ENCODE data around the gene ELL2.

ELL2 gene

DNA sequence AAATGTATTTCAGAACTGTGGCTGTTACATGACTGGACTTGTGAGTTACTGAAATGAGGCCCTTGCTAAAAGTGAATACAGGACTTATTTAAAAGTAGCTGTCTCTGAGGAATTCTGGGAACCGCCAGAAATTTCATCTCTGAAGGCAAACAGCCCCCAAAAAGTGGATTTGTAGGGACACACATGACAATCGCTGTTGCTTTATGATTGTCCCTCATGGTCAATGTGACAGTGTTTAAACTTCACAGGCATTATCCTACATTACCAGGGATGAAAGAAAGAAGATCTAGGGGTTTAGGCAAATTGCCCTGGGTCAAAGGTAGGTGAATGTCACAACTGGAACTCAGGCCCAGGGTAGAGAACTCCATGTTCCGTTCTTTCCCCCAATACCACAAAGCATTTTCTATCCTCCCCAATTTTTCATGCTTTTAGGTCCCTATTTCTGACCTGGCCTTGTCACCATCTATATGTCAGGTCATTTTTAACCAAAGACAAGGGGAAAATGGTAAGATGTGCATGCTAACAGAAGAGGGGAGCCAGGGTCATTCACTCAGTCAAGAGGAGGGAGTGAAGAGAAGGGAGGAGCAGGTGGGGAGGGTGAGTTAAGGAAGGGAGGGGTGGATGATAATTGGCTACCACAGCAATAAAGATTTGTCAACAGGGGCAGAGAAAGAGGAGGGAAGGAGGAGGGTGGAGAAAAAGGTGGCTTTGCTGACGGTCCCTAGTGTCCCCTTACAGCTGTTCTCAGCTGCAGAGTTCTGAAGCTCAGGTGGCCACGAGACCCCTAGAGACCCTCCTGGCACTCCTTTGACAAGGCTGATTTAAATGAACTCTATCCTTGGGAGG is 81.3 kb downstream of the ELL2 start:
- DNase-seq (ENCODE audit: low read depth in 2 of 2) = no peak

DNA sequence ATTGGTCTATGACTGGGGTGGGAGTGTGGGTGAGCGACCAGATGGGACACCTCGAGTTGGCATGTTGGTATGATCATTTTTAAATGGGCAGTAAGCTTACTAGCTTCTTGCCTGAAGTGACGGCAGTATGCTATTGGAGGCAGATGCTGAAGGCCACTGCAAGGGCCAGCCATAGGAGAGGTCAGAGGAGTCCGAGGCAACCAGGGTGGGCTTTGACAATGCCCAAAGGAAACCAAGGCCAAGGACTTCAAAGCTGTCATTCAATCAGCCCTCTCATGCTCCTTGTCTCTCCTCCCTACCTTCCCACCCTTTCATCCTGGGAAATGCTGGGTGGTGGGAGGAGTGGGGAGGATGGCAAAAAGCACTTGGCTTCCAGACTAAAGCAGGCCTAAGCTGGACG is 82.0 kb downstream of the ELL2 start:
- DNase-seq (ENCODE audit: low read depth in 2 of 2) = no peak

DNA sequence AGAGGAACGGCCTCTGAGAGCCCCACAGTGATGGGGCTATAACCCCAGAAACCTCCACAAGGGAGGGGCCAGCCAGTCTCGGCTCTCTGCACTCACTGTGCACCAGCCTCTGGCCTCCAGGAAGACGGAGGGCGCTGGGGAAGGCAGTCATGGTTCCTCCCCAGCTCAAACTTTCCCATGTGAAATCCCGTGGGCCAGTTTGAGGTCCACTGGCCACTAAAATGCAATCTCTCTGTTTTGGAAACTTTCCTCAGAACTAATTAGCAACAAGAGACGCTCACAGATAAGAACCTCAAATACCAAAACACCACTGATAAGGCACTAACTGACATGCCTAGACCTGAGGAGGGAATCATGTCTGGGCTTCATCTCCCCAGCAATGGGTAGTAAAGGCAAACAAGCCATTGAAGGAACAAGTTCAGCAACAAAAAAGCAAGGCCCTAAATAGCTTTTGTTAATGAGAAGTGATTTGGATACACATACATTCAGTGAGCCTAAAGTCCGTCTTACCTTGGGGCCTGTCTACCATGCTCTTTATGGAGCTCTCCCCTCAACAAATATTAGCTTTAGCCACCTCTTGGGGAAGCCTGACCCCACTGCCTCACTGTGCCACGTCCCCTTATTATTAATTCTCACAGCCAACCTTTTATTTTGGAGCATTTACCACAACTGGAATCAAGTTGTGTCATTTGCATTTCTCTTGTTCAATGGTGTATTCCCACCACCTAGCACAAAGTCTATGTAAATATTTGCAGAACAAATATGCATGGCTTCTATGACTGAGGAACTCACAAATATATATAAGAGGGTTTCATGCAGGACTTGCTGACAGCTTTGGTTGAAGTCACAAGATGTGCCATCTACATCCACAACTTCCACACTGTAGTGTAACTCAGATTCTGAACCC is 83.0 kb downstream of the ELL2 start:
- no peak for DNase-seq (ENCODE audit: low read depth in 2 of 2)

DNA sequence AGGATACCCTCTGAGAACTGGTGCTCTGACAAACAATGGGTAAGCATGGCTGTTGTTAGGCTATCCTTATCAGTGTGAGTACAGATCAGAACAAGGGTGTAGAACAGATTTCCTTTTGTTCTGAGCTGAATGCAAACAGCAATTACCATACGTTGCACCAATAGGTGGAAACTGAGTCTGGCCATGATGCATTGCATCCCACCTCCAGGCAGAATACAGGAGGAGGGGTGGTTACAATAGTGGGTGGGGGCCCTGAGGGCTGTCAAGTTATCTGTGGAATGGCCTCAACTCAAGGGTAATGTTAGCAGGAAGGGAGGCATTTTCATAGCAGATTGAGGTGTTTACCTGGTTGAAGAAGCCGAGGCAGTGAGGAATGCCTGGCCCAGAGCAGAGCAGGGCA is 84.9 kb downstream of the ELL2 start:
- no peak for DNase-seq (ENCODE audit: low read depth in 2 of 2)

DNA sequence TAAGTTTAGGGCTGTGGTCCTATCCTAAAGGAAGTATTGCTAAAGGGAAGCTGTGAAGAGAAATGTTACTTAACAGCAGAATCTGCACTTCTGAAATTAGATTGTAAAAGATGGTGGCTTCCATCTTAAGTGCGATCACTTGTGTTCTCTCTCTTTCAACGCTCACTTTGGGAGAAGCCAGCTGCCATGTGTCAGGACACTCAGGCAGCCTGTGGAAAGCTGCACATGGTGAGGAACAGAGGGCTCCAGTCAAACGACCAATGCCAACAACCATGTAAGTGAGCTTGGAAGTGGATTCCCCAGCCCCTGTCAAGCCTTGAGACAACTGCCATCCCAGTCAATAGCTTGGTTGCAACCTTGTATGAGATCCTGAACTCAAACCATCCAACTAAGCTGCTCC is 87.4 kb downstream of the ELL2 start:
- no peak for DNase-seq (ENCODE audit: low read depth in 2 of 2)

DNA sequence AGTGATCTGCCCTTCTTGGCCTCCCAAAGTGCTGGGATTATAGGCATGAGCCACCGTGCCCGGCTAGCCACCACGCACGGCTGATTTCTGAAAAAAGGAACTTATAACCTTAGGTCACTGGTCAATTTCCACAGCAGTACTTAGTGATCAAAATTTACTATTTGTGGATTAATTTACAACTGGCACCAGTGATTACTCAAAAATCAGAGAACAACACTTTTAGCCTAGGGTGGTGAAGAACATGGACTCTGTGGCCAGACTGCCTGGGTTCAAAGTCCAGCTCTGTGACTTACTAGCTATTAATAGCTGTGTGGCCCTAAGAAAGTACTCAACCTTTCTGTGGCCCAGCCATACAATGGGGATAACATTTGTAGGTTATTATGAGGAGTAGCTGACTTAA is 88.3 kb downstream of the ELL2 start:
- DNase-seq (ENCODE audit: low read depth in 2 of 2) = no peak

DNA sequence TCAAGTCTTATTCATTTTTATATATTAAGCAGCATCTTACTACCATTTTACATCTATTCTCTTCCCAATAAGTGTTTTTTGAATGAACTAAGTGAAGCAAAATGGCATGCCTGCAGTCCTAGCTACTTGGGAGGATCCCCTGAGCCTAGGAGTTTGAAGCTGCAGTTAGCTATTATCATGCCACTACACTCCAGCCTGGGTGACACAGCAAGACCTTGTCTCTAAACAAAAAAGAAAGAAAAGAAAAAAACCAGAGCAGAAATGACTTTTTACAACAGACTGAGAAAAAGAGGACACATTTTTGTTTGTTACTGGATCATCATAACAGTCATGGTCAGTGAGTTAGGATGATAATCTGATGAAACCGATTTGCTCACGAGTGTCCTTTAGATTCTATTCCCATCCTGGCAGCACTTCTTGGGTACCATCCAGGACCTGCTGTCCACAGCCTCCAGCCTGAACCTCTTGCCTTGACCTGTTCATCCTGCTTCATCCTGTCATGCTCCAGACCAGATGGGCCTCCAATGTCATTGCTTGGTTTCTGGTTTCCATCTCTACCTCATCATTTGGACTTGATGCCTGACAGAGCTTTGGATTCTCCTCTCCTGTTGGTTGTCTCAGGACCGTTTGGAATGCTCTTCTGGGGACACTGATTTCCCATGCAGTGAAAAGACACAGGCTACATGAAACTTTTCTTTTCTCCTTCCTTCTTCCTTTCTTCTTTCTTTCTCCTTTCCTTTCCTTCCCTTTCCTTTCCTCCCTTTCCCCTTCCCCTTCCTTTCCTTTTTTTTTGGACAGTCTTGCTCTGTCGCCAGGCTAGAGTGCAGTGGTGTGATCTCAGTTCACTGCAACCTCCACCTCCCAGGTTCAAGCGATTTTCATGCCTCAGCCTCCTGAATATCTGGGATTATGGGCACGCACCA is 89.0 kb downstream of the ELL2 start:
- DNase-seq (ENCODE audit: low read depth in 2 of 2) = no peak

DNA sequence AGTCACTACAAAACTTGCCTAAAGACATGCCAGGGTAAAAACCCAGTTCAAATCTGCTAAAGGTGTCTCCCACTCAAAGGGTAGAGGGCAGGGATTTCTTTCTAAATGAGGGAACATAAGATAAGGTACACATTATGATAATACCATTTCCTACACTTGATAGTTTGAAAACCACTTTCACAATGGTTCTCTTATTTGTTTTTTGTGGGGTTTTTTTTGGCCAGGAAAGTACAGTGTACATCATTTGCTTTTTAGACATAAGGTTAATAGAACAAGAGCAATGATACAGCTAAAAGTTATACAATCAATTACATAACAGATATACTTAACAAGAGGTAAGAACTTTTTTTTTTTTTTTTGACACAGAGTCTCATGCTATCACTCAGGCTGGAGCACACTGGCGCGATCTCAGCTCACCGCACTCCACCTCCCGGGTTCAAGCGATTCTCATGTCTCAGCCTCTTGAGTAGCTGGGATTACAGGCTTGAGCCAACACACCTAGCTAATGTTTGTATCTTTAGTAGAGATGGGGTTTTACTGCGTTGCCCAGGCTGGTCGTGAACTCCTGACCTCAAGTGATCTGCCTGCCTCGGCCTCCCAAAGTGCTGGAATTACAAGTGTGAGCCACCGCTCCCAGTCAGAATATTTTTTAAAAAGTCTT is 90.4 kb downstream of the ELL2 start:
- DNase-seq (ENCODE audit: low read depth in 2 of 2) = no peak

DNA sequence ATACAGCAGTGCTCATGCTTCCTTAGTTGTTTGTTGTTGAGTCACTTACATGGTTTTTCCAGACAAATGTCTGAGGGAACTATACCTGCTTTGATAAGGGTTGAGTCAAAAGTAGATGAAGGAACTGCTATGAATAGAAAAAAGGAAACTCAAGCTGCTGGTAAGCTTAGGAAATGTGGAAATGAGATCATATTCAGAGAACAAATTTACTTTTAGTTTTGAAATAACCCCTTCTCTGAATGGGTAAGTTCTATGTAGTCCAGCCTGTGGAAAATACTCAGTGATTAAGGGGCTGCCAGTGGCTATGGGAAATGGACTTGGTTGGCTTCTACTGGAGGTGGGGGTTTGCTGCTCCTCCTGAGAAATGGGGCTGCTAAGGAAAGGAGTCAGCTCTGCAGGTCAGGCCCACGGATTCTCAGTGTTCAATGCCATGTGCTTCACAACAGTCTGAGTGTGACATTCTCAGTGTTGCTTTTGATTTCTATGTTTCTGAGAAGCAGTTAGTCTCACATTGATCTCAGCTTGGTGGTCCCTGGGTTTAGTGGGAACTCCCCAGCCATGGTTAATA is 91.5 kb downstream of the ELL2 start:
- DNase-seq (ENCODE audit: low read depth in 2 of 2) = peak in 1 of 2 donors; percentile 41

DNA sequence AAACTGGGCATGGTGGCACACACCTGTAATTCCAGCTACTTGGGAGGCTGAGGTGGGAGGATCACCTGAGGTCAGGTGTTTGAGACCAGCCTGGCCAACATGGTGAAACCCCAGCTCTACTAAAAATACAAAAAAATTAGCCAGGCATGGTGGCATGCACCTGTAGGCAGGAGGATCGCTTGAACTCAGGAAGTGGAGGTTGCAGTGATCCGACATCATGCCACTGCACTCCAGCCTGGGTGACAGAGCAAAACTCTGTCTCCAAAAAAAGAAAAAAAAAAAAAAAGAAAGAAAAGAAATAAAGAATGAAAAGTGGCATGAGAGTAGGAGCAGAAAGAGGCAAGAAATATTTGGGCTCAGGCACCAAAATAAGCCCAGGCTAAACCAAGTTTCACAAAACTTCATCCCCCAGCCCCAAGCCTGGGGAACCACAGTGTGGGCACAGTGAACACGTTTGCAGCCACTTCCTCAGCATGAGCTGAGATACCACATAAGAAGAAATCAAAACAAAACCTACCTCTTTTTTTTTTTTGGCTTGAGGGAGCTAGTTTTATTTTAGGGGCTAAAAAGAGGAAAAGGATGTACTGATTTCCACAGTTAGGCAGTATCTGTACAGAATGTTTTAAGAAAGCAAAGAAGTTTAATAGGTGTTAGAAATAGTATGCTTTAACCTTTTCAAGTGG is 92.3 kb downstream of the ELL2 start:
- DNase-seq (ENCODE audit: low read depth in 2 of 2) = peak in 1 of 2 donors; percentile 30

DNA sequence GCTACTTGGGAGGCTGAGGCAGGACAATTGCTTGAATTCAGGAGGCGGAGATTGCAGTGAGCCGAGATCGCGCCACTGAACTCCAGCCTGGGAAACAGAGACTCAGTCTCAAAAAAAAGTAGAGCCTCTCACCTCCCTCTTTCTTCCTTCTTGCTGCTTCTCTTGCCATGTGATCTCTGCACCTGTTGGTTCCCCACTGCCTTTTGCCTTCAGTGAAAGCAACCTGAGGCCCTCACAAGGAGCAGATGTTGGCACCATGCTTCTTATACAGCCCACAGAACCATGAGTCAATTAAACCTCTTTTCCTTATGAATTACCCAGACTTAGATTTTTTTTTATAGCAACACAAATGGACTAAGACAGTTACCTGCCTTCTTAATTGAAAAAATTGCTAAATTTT is 93.5 kb downstream of the ELL2 start:
- DNase-seq (ENCODE audit: low read depth in 2 of 2) = no peak

DNA sequence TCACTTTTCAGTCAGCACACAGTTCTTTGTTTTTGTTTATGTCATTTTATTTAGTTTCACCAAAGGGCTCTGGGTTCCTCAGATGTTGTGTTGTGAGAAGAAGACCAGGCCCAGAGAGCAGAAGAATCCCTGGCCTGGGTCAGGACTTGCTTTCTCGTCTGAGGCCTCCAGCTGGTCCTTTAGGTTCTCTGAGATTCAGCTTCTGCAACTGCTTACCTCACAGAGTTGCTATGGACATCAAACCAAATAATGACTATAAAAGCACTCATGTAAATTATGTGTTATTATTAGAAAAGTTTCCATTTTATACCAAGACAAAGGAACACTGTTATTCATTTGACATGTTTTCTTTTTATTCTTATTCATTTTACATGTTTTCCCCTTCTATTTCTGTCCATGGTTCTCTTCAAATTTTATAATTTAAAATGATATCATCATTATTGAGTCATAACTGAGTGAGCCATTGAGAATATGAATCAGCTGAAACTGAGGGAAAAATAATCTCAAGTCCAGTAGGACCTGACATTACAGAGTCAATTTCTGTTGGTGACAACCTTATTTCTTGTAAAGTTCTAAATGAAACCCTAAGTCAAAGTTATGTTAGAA is 95.1 kb downstream of the ELL2 start:
- DNase-seq (ENCODE audit: low read depth in 2 of 2) = no peak

DNA sequence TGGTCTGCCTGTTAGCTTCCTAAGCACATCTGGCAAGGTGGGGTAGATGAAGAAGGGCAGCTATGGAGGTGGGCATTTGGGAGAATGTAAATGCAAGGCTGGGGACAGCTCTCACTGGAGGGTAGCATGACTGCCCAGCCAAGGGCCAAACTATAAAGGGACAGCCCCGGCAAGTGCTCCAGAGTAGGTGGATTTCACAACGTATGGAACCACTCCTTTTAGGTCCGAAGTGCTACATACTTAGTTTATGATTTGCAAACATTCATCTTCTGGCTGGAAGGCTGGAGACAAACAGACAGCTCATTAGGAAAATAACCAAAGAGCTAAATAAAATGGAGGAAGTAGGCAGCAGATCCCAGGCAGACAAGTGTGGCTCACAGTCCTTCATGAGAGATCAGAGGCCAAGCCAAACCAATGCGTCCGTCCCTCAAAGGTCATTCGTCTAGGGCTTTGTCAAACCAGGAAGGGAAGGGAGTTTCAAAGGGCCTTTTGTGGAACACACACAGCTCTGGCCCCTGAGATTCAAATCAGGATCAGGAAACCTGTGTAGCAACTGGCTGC is 96.6 kb downstream of the ELL2 start:
- no peak for DNase-seq (ENCODE audit: low read depth in 2 of 2)

DNA sequence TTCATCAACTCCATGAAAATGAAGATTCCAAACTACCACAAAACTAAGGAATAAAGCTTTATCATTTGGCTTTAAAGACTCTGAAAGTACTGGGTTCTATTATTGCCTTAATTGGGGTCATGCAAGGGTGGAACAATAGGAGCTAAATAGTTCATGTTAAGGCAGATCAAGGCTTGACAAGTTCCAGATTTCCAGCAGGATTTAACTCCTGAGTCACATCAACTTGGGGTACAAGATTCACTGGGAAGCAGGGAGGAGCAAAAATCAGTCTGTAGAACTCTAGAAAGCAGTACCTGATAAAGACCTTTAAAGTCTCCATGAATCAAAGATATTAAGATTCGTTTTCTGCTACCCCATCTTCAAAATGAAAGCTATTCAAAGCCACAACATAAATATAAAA is 97.2 kb downstream of the ELL2 start:
- DNase-seq (ENCODE audit: low read depth in 2 of 2) = no peak

DNA sequence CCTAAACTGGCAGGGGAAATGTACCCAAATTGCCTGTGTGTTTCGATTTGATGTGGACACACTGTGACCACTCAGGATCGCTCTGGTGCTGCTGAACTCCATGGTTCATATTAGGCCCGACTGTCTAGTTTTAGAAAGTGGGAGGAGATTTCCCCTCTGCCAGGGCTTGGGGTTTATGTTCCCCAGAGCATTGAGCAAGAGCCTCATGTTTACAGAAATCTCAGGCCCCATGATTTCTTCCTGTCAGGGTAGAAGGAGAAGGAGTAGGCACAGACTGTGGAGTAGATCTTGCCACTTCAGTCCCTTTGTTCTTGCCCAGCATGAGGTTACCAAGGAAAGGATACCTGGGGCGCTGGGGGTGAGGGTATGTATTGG is 98.3 kb downstream of the ELL2 start:
- no peak for DNase-seq (ENCODE audit: low read depth in 2 of 2)

DNA sequence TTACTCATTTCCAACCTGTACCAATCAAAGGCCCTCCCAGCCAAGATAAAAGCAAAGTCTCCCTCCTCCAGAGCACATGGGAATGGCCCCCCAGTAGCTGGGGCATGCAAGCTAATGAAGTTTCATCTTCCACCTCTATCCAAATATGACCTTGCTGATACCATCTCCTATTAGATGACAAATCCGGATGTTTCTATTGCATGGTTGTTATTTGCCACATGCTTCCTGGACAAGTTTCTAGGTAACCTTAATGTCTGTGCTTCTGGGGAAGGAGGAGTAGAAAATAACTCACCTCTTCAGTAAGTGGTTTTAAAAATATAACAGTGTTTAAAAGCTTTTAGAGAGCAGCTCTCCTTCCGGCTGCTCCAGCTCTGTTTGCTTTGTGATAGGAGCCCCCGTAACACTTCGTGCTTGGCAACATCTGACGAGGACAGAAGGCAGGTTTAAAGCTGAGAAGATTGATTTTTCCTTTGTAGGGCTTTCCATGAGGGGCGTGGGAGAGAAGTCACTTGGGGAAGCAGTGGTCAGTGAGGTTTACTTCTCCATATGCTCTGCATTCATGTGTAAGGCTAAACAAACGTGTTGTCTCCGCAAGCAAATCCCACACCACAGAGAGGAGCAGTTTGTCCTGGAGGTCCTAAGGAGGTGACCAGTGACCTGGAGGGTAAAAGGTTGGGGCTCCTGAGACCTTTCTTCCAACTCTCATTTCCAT is 98.8 kb downstream of the ELL2 start:
- no peak for DNase-seq (ENCODE audit: low read depth in 2 of 2)

DNA sequence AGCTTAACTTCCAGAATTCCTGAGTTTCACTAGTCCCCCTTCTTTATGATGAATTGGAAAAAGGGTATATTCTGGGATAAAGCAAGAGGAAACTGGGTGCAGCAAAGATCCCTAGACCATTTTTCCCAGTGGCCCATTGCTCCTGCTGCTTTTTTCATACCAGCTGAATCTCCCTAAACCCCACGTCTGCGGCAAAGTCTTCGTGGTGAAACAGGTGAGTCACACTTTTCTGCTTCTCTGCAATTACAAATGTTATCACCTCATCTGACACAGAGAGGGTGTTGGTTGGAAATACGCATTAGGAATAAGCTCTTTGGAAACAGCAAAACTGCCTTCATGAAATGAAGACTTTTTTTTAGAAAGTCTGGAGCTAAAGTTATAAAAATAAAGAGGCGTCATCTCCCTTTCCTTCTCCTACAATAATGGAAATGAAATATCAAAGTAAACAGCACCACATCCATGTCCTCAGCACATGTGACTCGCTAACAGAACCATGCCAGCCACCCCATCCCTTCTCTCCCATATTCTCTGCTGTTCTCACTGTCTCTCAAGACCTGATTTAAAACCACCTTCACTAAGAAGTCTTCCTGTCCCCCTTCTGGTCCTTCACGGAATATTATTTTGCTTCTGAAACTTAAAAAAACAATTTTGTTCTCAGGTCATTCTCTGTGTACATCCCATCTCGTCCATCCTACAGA is 99.6 kb downstream of the ELL2 start:
- no peak for DNase-seq (ENCODE audit: low read depth in 2 of 2)

DNA sequence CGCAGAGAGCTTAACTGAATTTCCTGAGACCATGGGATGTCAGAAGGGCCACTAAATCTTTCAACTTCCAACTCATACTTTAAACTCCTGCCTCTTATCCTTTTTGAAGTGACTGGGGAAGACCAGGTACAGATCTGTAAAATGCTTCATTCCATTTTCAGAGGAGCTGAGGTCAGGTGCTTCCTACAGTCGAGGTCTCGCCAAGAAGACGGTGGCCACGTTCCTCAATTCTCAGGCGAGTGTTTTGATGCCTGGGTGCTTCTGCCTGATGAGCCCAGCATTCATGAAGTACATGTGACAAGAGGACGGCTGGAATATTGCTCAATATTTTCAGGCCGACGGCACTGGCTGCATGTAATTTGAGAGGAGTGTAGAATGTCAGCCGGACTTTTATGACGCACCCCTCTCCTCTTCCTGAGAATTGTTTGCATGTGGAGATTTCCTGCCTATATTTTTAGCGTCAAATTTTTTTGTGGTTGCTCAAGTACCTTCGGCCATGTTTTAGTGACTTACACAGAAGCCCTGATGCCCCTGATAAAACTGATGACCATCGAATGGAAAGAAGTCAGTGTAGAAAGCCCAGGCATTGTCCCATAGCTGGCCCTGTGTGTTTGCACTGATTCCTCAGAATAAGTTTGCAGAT is 100.3 kb downstream of the ELL2 start:
- DNase-seq (ENCODE audit: low read depth in 2 of 2) = no peak

Data from stimulated activated CD8-positive, alpha-beta memory T cell treated with anti-CD3 and anti-CD28 coated beads, Interleukin-15, amount 100 ng/mL, for 4 hours (primary cell).